IPS DF 6.9 (cell line): ENCODE results near the gene PRAMEF4.
"Not testable (repeated sequence)": the region's sequence is repeated elsewhere in the genome, so short reads cannot be mapped to it uniquely, and the experiment has no call there.

Experiments used
- DNase-seq: peaks from one replicate; pipeline ENCODE4 v3.0.0-alpha.2; 2013; ENCODE audit warnings: low read depth, low spot score
- H3K27ac ChIP-seq: one replicate; pipeline ENCODE4 v1.5.1; 2013; ENCODE audit warnings: low read length, control low read depth
- H3K27me3 ChIP-seq: 2 replicates; pipeline ENCODE4 v1.6.1; 2013; ENCODE audit warnings: mild to moderate bottlenecking, low read length; ENCODE audit not compliant: control insufficient read depth, insufficient read depth
- H3K36me3 ChIP-seq: 2 replicates; pipeline ENCODE4 v1.6.1; 2013; ENCODE audit warnings: low read length; ENCODE audit not compliant: control insufficient read depth, insufficient read depth
- H3K4me1 ChIP-seq: 2 replicates; pipeline ENCODE4 v1.6.1; 2013; ENCODE audit warnings: low read length; ENCODE audit not compliant: control insufficient read depth, insufficient read depth
- H3K4me3 ChIP-seq: 2 replicates; pipeline ENCODE4 v1.5.1; 2013; ENCODE audit warnings: mild to moderate bottlenecking, low read length
- H3K9me3 ChIP-seq: 2 replicates; pipeline ENCODE4 v1.6.1; 2013; ENCODE audit warnings: low read length, inconsistent platforms; ENCODE audit not compliant: control insufficient read depth, insufficient read depth
- WGBS: extraction: QIAGEN DNeasy Blood & Tissue Kit; methylation state at CpG from one replicate; pipeline ENCODE4 v1.1.7; 2013; ENCODE audit warnings: mixed read lengths, missing lambda C conversion rate; ENCODE audit not compliant: insufficient read length, insufficient coverage; 5-methylcytosine and 5-hydroxymethylcytosine counted together

The PRAMEF4 gene

DNA sequence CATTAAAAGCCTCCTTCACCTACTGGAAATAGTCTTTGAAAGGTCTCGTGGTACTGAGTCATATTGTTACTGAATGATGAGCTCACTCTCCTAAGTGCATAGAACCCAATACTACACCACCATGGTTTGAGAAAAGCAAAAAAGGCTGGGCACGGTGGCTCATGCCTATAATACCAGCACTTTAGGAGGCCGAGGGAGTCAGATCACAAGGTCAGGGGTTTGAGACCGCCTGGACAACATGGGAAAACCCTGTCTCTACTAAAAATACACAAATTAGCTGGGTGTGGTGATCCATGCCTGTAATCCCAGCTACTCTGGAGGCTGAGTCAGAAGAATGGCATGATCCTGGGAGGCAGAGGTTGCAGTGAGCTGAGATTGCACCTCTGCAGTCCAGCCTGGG, 34.2 kb downstream of the PRAMEF4 start:
- DNase-seq, result no peak
- no peaks in the 10 kb centered on the region; the same call in 1 of the 2 replicates for H3K9me3 ChIP-seq
- no peaks in the 10 kb centered on the region for H3K36me3 ChIP-seq
- H3K4me3 ChIP-seq, result no peak overlapping the region
- H3K27ac ChIP-seq, result no peak overlapping the region
- no peaks in the 10 kb centered on the region for H3K4me1 ChIP-seq
- no peaks in the 10 kb centered on the region for H3K27me3 ChIP-seq
- WGBS, result no CpG with 5 or more reads among the region's 4 CpGs

DNA sequence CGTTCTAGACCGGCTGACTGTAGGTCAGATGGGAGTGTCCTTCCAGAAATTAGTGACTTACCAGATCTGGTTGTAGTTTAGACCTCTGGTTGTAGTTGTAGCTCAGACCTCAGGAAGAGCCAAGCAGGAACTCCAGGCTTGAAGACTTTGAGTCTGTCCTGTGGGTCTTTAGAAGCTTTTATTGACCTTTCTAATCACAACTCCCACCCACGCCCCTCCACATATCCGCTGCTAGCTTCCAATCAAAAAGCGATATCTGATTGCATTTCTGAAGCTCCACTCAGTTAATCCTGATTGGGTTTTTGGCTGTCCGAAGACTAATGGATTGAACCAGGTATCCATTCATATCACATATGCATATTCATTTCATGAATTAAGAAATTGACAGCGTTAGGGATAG, 37.4 kb downstream of the PRAMEF4 start, which contains the start of gene HNRNPCL1:
HNRNPCL1 (minus strand) TSS at position 101 of the 400 bp plus-strand sequence. CDS start 431 bp downstream, outside the sequence.
- H3K4me1 ChIP-seq, DNase-seq, H3K9me3 ChIP-seq, H3K27ac ChIP-seq, H3K4me3 ChIP-seq, H3K27me3 ChIP-seq, H3K36me3 ChIP-seq: not testable (repeated sequence)
- WGBS, result no CpG with 5 or more reads among the region's 7 CpGs

- DNase-seq, H3K27ac ChIP-seq, H3K4me1 ChIP-seq, H3K4me3 ChIP-seq, H3K9me3 ChIP-seq, H3K36me3 ChIP-seq, H3K27me3 ChIP-seq: not testable (repeated sequence)
- WGBS, result no CpG with 5 or more reads among the region's 2 CpGs
These were observed 52.8 kb downstream of the PRAMEF4 start for GRCh38 chr1:12833251-12833650.

GRCh38 chr1:12831310-12831709, 54.7 kb downstream of the PRAMEF4 start, which contains the start of gene PRAMEF11:
Gene PRAMEF11, minus strand, starts transcription at chr1:12831410. Its CDS starts 2,621 bp downstream, at chr1:12828789.
- H3K36me3 ChIP-seq, H3K27me3 ChIP-seq, H3K27ac ChIP-seq, H3K4me3 ChIP-seq, DNase-seq, H3K4me1 ChIP-seq, H3K9me3 ChIP-seq: not testable (repeated sequence)
- no CpG with 5 or more reads among the region's 3 CpGs for WGBS
